Left renal pelvis (tissue), 4 donors: ENCODE measurements around the gene GNAS. TPM values are rescaled to one million over a fixed set of nuclear protein-coding genes. Genes with fewer than 3 reads are reported as not detected.

Experiments
- polyA plus RNA-seq, 4 donors: library from polyadenylated mRNA; unstranded; fragments of 120-200 nt; gene quantifications; one replicate each; pipeline ENCODE4 v1.2.1, GENCODE V29; 2013; ENCODE audit not compliant: insufficient read length in 4 of 4

Gene GNAS
- polyA plus RNA-seq, 4 donors, result 1,915 to 2,381 (median 2,089) TPM

Other genes with a start within 250 kb of the GNAS start
- 10 to 100 TPM; 46.5 to 81.7 (median 66.6) TPM for gene STX16, start 201.4 kb upstream of the GNAS start, polyA plus RNA-seq
- gene NPEPL1, start 159.9 kb upstream of the GNAS start, polyA plus RNA-seq, result 10 to 100 TPM; 35.2 to 57.2 (median 40.6) TPM
- 1 to 10 TPM in 1 of 4 donors, under 1 TPM in 3; 0.67 to 1.8 (median 0.80) TPM for gene GNAS-AS1, start 1.8 kb upstream of the GNAS start, polyA plus RNA-seq
- gene NELFCD, start 128.5 kb downstream of the GNAS start, polyA plus RNA-seq, result 100 to 1,000 TPM in 3 of 4 donors, 10 to 100 TPM in 1; 71.6 to 150 (median 125) TPM
- gene CTSZ, start 154.5 kb downstream of the GNAS start, polyA plus RNA-seq, result 10 to 100 TPM; 75.6 to 88.3 (median 82.5) TPM
- gene TUBB1, start 166.7 kb downstream of the GNAS start, polyA plus RNA-seq, result 1 to 10 TPM; 1.5 to 3.4 (median 1.9) TPM
- 100 to 1,000 TPM; 154 to 225 (median 192) TPM for gene ATP5F1E, start 179.6 kb downstream of the GNAS start, polyA plus RNA-seq
- gene PRELID3B, start 190.1 kb downstream of the GNAS start, polyA plus RNA-seq, result 10 to 100 TPM; 43.3 to 90.2 (median 72.9) TPM